T-cell (primary cell): ENCODE data around the gene FRMD5. TPM values are rescaled to one million over a fixed set of nuclear protein-coding genes. Genes with fewer than 3 reads are reported as not detected.

Experiments
- ATAC-seq, 4 experiments: fragments of 200-7000 bp in 3 of 4; fragments of 150-1000 bp in 1 of 4; cut with Tn5 transposase; replicated peaks in 1 of 4; 1 replicate in 3 of 4; 2 replicates in 1 of 4; pipeline ENCODE4 v1.10.0; 2021; ENCODE audit warnings: moderate library complexity in 3 of 4, mild to moderate bottlenecking in 2 of 4, moderate number of reproducible peaks in 1 of 4
- CTCF ChIA-PET, 2 donors: fragments of 300-600 bp; sonication (Branson Sonifier 250); formaldehyde crosslinking; loops; one replicate each; lab custom pipeline; 2022; ENCODE audit warnings: antibody characterized with exemption in 2 of 2; lab: Charles Lee
- POLR2A ChIA-PET, 2 donors: fragments of 300-600 bp; sonication (Branson Sonifier 250); formaldehyde crosslinking; loops; one replicate each; lab custom pipeline; 2022; ENCODE audit warnings: antibody characterized with exemption in 2 of 2; lab: Charles Lee
- DNase-seq, 35 experiments: peaks; one replicate each; pipeline versions ENCODE4 v3.0.0 to v3.0.0-alpha.2; 2013 to 2023
- H3K27ac ChIP-seq: one replicate; pipeline ENCODE4 v1.5.1; 2013; ENCODE audit warnings: low read length
- H3K27me3 ChIP-seq, 2 experiments: replicated peaks in 1 of 2; 1 replicate in 1 of 2; 2 replicates in 1 of 2; pipeline versions ENCODE4 v1.6.1 to v1.7.0; 2013; ENCODE audit warnings: low read length in 1 of 2, mixed read lengths in 1 of 2; ENCODE audit not compliant: control insufficient read depth in 2 of 2, insufficient read depth in 2 of 2; ENCODE audit errors: extremely low read depth in 1 of 2
- H3K36me3 ChIP-seq, 2 donors: 1 replicate in 1 of 2; 2 replicates in 1 of 2; pipeline versions ENCODE4 v1.6.1 to v1.7.0; 2013; ENCODE audit warnings: low read length in 1 of 2; ENCODE audit not compliant: control insufficient read depth in 2 of 2, insufficient read depth in 1 of 2; ENCODE audit errors: extremely low read depth in 1 of 2
- H3K4me1 ChIP-seq, 2 experiments: 1 replicate in 1 of 2; 2 replicates in 1 of 2; pipeline versions ENCODE4 v1.6.1 to v1.7.0; 2013; ENCODE audit warnings: low read length in 2 of 2, mixed read lengths in 1 of 2; ENCODE audit not compliant: insufficient read depth in 2 of 2, control insufficient read depth in 1 of 2; ENCODE audit errors: extremely low read depth in 1 of 2
- H3K4me3 ChIP-seq, 2 donors: 1 replicate in 1 of 2; 2 replicates in 1 of 2; pipeline versions ENCODE4 v1.5.1 to v1.7.0; 2013; ENCODE audit warnings: mild to moderate bottlenecking in 2 of 2, low read length in 1 of 2, moderate library complexity in 1 of 2; ENCODE audit not compliant: control insufficient read depth in 1 of 2; ENCODE audit errors: extremely low read depth in 1 of 2
- H3K9me3 ChIP-seq: 2 replicates; pipeline ENCODE4 v1.7.0; 2013
- H3K27ac Mint-ChIP-seq, 2 donors: one replicate each; pipeline ENCODE4 v1.8.0; 2020 to 2021; ENCODE audit warnings: mild to moderate bottlenecking in 2 of 2, mixed read lengths in 2 of 2
- H3K27me3 Mint-ChIP-seq, 2 donors: one replicate each; pipeline ENCODE4 v1.8.0; 2021 to 2022; ENCODE audit warnings: mixed read lengths in 2 of 2
- H3K36me3 Mint-ChIP-seq: one replicate; pipeline ENCODE4 v1.8.0; 2021; ENCODE audit warnings: mixed read lengths
- H3K4me1 Mint-ChIP-seq, 3 donors: one replicate each; pipeline ENCODE4 v1.8.0; 2020 to 2022; ENCODE audit warnings: mixed read lengths in 3 of 3, mild to moderate bottlenecking in 1 of 3
- H3K4me3 Mint-ChIP-seq, 3 donors: one replicate each; pipeline ENCODE4 v1.8.0; 2020 to 2022; ENCODE audit warnings: mild to moderate bottlenecking in 3 of 3, mixed read lengths in 3 of 3, moderate library complexity in 3 of 3
- H3K9me3 Mint-ChIP-seq, 3 donors: one replicate each; pipeline ENCODE4 v1.8.0; 2020 to 2022; ENCODE audit warnings: mixed read lengths in 3 of 3
- WGBS: methylation state at CpG from one replicate; pipeline ENCODE4 v1.1.5; 2013; ENCODE audit warnings: missing lambda C conversion rate; ENCODE audit not compliant: insufficient coverage; 5-methylcytosine and 5-hydroxymethylcytosine counted together
- total RNA-seq, 35 experiments: library from RNA in 6 of 35; stranded (reverse) in 6 of 35; fragments of 120-200 nt in 1 of 35; gene quantifications; one replicate each; pipeline versions ENCODE4 v1.2.1 to v1.2.4 and lab custom pipeline; 2013 to 2026

FRMD5 gene
- total RNA-seq, 5 donors from 2014 or later (not counting 1 experiment from before 2014, with no cell fraction given) = 0.09 to 0.26 (median 0.23) TPM; not detected in 2

DNA sequence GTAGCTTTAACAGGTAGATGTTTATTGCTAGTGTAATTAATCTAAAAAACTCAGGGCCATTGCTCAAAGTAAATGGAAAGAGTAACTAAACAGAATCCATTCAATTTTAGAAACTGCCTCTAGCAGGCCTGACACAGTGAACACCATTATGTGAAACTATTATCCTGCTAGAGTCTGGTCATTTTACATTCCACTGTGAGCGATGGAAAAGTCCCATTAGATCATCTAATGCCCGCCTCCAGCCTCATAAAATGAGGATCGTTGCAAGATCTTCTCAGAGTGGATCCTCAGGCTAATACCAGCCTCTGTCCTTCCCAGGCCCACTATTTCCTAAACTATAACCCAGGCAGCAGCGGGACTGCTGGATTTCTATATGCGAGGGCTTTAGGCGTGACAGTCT, 260.6 kb downstream of the FRMD5 start:
- no peaks in the 10 kb centered on the region for H3K36me3 ChIP-seq
- no peaks in the 10 kb centered on the region for H3K36me3 Mint-ChIP-seq

DNA sequence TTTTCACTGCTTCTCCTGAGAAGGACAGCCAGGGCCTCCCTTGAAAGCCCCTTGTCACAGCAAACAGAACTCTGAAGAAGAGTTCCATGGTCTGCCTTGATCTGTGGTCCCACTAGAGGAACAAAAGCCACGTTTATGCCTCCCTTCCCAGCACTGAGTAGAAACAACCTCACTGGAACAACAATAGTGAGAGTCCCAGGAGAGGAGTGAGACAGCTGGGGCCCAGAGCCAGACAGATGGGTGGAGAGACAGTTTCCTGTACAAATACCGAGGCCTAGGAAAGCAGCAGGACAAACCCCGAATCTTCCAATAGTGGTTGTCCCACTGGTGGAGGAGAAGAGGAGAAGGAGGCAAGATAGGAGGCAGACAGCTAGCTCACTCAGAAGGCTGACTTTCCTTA, 262.2 kb downstream of the FRMD5 start:
- no peak for DNase-seq
- H3K27me3 ChIP-seq = peaks cover 0 to 24% of the 10 kb centered on the region in 2 experiments
- Mint-ChIP-seq H3K4me1 (no peaks in the 10 kb centered on the region), H3K36me3 (no peaks in the 10 kb centered on the region), H3K27me3 (peaks cover 17 to 27% of the 10 kb centered on the region in 2 donors), H3K4me3 (no peak overlapping the region), H3K27ac (no peak overlapping the region), H3K9me3 (no peaks in the 10 kb centered on the region)
- H3K4me1 ChIP-seq = no peaks in the 10 kb centered on the region
- H3K9me3 ChIP-seq = no peaks in the 10 kb centered on the region
- ChIA-PET CTCF (no interaction called here), POLR2A (no interaction called here)
- H3K4me3 ChIP-seq = no peak overlapping the region
- WGBS = no CpG with 5 or more reads among the region's 3 CpGs
- no peak for ATAC-seq
- H3K36me3 ChIP-seq = no peaks in the 10 kb centered on the region
- H3K27ac ChIP-seq = no peak overlapping the region

More for the DNA sequence above, 260.6 kb downstream of the FRMD5 start:
- no peak for DNase-seq
- no peak overlapping the region for H3K4me3 ChIP-seq
- H3K4me3 Mint-ChIP-seq = no peak overlapping the region
- no peak overlapping the region for H3K27ac ChIP-seq
- POLR2A ChIA-PET = no interaction called here
- ATAC-seq = no peak
- CTCF ChIA-PET = no interaction called here
- H3K27me3 Mint-ChIP-seq = peaks cover 15 to 31% of the 10 kb centered on the region in 2 donors
- 81% methylated on average over 3 of the region's 6 CpGs for WGBS
- H3K27me3 ChIP-seq = peaks cover 0 to 20% of the 10 kb centered on the region in 2 experiments
- no peak overlapping the region for H3K27ac Mint-ChIP-seq
- H3K9me3 ChIP-seq = no peaks in the 10 kb centered on the region
- no peaks in the 10 kb centered on the region for H3K4me1 Mint-ChIP-seq
- H3K9me3 Mint-ChIP-seq = no peaks in the 10 kb centered on the region
- H3K4me1 ChIP-seq = no peaks in the 10 kb centered on the region

DNA sequence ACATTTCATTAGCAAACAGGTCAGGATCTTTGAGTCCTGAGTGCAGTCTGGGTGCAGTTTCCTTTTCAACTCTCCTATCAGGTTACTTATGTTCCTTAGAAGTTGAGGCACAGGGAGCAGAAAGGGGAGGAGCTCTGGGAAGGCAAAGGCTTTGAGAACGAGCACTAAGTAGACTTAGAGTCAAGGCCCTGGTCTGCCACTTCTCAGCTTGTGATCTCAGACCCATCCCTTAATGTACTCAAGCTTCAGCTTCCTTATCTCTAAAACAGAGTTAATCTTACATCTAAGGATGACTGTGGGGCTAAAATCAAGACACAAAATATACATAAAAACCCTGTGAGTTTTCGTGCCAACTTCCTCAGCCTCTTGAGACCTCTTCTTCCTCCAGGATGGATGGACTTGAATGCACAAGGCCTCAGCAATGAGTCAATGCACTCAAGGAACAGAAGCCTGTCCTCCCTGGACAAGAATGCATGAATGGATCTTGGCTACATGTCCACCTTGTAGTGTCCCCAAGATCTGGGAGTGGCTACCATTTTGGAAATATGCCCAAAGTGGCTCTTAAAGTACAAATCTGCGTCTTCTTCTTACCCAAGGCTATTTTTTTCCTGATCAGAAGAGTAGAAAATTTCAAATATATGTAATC, 263.2 kb downstream of the FRMD5 start:
- no peak overlapping the region for H3K27ac Mint-ChIP-seq
- 83% methylated on average over 1 of the region's 3 CpGs for WGBS
- no peak overlapping the region for H3K27ac ChIP-seq

DNA sequence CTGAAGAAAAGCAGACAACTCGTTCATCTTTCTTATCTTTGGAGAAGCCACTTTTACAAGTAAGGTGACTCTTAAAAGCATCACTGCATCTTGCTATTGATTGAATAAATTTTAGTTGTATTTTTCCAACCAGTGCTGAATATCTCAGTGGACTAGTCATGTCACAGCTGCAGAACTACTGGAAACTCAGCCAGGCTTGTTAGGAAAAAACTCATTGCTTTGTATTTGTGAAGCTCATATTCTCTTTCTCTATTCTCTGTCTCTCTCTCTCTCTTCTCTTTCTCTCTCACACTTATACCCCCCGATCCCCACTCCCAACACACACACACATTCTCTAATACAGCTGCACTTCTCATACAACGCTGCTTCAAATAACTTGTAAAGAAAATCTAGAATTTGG, 264.0 kb downstream of the FRMD5 start:
- no peaks in the 10 kb centered on the region for H3K36me3 ChIP-seq
- ChIA-PET CTCF (no interaction called here), POLR2A (no interaction called here)
- H3K4me1 Mint-ChIP-seq = no peaks in the 10 kb centered on the region
- H3K27me3 Mint-ChIP-seq = peaks cover 17 to 18% of the 10 kb centered on the region in 2 donors
- H3K36me3 Mint-ChIP-seq = no peaks in the 10 kb centered on the region
- H3K4me3 Mint-ChIP-seq = no peak overlapping the region
- no peaks in the 10 kb centered on the region for H3K9me3 ChIP-seq
- no peak for ATAC-seq
- DNase-seq = no peak
- H3K9me3 Mint-ChIP-seq = no peaks in the 10 kb centered on the region
- H3K27ac Mint-ChIP-seq = no peak overlapping the region
- H3K4me1 ChIP-seq = no peaks in the 10 kb centered on the region
- WGBS = 60% methylated on average over 1 of the region's 3 CpGs
- H3K27me3 ChIP-seq = peaks cover 0 to 14% of the 10 kb centered on the region in 2 experiments
- H3K27ac ChIP-seq = no peak overlapping the region
- H3K4me3 ChIP-seq = no peak overlapping the region

More for the DNA sequence above, 263.2 kb downstream of the FRMD5 start:
- no peaks in the 10 kb centered on the region for H3K4me1 ChIP-seq
- H3K27me3 Mint-ChIP-seq = peaks cover 17 to 21% of the 10 kb centered on the region in 2 donors
- peaks cover 0 to 16% of the 10 kb centered on the region in 2 experiments for H3K27me3 ChIP-seq
- H3K4me3 ChIP-seq = no peak overlapping the region
- H3K36me3 Mint-ChIP-seq = no peaks in the 10 kb centered on the region
- H3K36me3 ChIP-seq = no peaks in the 10 kb centered on the region
- H3K9me3 Mint-ChIP-seq = no peaks in the 10 kb centered on the region
- CTCF ChIA-PET = no interaction called here
- POLR2A ChIA-PET = no interaction called here
- H3K4me1 Mint-ChIP-seq = no peaks in the 10 kb centered on the region
- H3K9me3 ChIP-seq = no peaks in the 10 kb centered on the region
- no peak overlapping the region for H3K4me3 Mint-ChIP-seq
- ATAC-seq (no peak), DNase-seq (no peak)

DNA sequence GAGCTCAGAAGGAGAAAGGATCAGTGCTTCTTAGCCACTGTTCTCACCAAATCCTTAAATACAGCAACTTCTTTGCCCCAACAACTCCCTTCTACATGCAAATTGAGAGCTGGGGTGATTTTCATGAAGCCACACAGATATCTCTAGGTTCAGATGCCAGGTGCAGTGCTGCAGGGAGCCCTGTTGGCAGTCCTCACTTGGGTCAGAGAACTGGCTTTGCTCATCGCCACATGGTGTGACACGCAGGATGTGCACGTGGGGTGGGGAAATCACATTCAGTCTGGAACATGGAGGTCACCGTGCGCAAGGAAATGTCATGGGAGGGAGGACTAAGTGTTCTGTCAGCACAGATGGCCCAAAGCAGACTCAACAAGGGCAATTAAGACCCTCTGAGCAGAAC, 264.5 kb downstream of the FRMD5 start:
- no peak overlapping the region for H3K4me3 ChIP-seq
- no peaks in the 10 kb centered on the region for H3K4me1 ChIP-seq
- no peaks in the 10 kb centered on the region for H3K36me3 ChIP-seq
- no peaks in the 10 kb centered on the region for H3K9me3 ChIP-seq
- ATAC-seq = no peak
- no peak overlapping the region for H3K27ac ChIP-seq
- Mint-ChIP-seq H3K9me3 (no peaks in the 10 kb centered on the region), H3K27me3 (peaks cover 17 to 18% of the 10 kb centered on the region in 2 donors), H3K4me3 (no peak overlapping the region), H3K4me1 (no peaks in the 10 kb centered on the region), H3K27ac (no peak overlapping the region), H3K36me3 (no peaks in the 10 kb centered on the region)
- ChIA-PET CTCF (no interaction called here), POLR2A (no interaction called here)
- peaks cover 0 to 14% of the 10 kb centered on the region in 2 experiments for H3K27me3 ChIP-seq
- DNase-seq = no peak
- 90% methylated on average over 5 of the region's 5 CpGs for WGBS

DNA sequence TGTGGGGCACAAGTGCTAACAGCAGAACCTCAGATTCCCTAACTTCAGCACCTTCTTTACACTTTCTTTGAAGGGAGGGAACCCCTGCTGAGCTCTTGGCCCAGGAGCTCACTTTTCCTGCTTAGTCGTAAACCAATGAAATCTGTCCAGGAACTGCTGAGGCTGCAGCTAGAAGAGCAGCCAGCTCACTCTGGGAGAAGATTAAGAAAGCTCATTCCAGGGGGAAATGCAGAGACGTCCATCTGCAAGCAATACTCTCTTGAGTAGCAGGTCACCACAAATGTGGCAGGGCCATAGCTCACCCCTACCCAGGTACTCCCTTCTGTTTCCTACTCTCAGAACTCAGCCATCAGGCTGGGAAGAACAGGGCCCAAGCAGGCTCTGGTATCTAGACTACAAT, 265.0 kb downstream of the FRMD5 start:
- H3K9me3 ChIP-seq = no peaks in the 10 kb centered on the region
- Mint-ChIP-seq H3K36me3 (no peaks in the 10 kb centered on the region), H3K4me3 (no peak overlapping the region), H3K4me1 (no peaks in the 10 kb centered on the region), H3K27ac (no peak overlapping the region), H3K27me3 (peaks cover 15 to 18% of the 10 kb centered on the region in 2 donors), H3K9me3 (no peaks in the 10 kb centered on the region)
- ChIA-PET CTCF (no interaction called here), POLR2A (interaction anchor here in 1 of 2 donors (0.6 kb wide), 2 partner anchors 19 to 273 kb away, joined by 3 read pairs; no protein-coding TSS in a partner anchor)
- 63% methylated on average over 2 of the region's 2 CpGs for WGBS
- H3K27ac ChIP-seq = no peak overlapping the region
- ATAC-seq (no peak), DNase-seq (no peak)
- no peak overlapping the region for H3K4me3 ChIP-seq
- H3K27me3 ChIP-seq = peaks cover 0 to 14% of the 10 kb centered on the region in 2 experiments
- H3K36me3 ChIP-seq = no peaks in the 10 kb centered on the region
- H3K4me1 ChIP-seq = no peaks in the 10 kb centered on the region
